ENCODE measurements around the gene ENTR1. TPM values are rescaled to one million over a fixed set of nuclear protein-coding genes. Genes with fewer than 3 reads are reported as not detected.
A peak's percentile ranks its signal among the peaks of the same experiment; 100 is the strongest.

The ENTR1 gene
- total and polyA plus RNA-seq, 10 of the 15 experiments (the other 5 are each of a cell fraction or from before 2014, with no cell fraction given): 8.2 to 96.4 (median 41.1) TPM

DNA sequence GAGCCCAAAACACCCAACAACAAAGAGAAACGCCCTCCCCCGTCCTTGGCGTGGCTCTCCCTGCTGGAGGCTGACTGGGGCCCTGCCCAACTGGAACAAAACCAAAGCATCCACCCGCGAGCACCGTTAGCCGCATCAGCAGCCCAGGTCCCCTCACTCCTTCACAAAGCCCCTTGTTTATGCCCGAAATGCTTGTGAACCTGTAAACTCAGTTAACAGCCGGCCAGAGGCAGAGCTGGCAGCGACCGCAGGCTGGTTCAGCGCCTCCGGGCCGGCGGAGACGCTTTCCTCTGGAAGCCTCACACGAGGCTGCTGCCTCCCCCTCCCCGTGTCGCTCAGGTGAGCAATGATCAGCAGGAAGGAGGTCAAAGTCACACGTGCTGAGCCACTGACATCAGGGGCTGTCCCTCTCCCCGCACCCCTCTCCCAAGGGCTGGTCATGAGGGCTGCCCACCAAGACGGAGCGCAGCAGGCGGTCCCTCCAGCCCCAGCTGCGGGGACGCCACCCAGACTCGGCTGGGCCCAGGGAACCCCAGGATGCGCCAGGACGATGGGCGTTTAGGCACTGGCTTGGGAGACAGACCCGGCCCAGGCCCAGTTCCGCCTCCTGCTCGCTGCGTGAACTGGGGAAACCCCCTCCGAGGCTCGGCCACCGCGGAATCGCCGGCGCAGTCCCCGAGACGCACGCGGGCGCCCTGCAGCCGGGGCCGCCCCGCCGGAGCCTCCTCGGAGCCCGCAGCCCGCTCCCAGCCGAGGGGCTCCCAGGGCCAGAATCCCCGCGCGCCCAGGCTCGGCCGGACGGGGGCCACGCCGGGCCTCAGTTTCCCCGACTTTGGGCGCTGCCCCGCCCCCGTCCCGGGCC lies 11.0 kb downstream of the ENTR1 start (continued):
- TF ChIP-seq, protein P1, sequence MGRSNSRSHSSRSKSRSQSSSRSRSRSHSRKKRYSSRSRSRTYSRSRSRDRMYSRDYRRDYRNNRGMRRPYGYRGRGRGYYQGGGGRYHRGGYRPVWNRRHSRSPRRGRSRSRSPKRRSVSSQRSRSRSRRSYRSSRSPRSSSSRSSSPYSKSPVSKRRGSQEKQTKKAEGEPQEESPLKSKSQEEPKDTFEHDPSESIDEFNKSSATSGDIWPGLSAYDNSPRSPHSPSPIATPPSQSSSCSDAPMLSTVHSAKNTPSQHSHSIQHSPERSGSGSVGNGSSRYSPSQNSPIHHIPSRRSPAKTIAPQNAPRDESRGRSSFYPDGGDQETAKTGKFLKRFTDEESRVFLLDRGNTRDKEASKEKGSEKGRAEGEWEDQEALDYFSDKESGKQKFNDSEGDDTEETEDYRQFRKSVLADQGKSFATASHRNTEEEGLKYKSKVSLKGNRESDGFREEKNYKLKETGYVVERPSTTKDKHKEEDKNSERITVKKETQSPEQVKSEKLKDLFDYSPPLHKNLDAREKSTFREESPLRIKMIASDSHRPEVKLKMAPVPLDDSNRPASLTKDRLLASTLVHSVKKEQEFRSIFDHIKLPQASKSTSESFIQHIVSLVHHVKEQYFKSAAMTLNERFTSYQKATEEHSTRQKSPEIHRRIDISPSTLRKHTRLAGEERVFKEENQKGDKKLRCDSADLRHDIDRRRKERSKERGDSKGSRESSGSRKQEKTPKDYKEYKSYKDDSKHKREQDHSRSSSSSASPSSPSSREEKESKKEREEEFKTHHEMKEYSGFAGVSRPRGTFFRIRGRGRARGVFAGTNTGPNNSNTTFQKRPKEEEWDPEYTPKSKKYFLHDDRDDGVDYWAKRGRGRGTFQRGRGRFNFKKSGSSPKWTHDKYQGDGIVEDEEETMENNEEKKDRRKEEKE (IDR thresholded peaks at IDR 0.05): 0 out of 2 replicates have a peak, but pooled peaks have one; percentile 9
- TF ChIP-seq, protein P2, sequence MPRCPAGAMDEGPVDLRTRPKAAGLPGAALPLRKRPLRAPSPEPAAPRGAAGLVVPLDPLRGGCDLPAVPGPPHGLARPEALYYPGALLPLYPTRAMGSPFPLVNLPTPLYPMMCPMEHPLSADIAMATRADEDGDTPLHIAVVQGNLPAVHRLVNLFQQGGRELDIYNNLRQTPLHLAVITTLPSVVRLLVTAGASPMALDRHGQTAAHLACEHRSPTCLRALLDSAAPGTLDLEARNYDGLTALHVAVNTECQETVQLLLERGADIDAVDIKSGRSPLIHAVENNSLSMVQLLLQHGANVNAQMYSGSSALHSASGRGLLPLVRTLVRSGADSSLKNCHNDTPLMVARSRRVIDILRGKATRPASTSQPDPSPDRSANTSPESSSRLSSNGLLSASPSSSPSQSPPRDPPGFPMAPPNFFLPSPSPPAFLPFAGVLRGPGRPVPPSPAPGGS (IDR thresholded peaks at IDR 0.05; ENCODE audit: borderline replicate concordance, insufficient read depth, low read depth, low read length, poor library complexity, severe bottlenecking): peak; percentile 34
- TF ChIP-seq SREBF2 (IDR thresholded peaks at IDR 0.05; ENCODE audit: low read length): no peak
- no peak; the same call in 1 of the 2 replicates for TF ChIP-seq POLR2AphosphoS5 (IDR thresholded peaks at IDR 0.05; ENCODE audit: low read length)

DNA sequence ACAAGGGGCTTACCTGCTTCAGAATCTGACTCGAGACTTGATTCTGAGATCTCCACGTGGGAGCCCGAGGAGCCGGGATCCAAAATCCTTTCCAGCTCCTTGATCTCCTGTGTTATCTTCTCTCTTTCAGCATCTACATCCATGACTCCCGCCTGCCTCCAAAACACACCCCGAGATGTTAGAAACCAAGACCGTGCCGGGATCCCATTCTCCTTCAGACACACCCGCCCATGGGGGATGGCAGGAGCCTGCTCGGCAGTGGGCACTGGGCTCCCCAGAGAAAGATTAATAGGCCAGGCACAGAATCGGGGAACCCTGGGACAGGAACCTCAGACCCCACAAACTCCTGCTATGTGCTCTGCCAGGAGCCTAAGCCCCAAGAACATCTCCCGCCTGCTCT lies 12.1 kb downstream of the ENTR1 start:
- Histone ChIP-seq H3K4me2 (ENCODE audit: control insufficient read depth, insufficient read depth) (peak overlapping the region; percentile 92), H3K27ac (ENCODE audit: control insufficient read depth, insufficient read depth) (no peak overlapping the region), H3K4me3 (peak overlapping the region; percentile 96), H2AFZ (ENCODE audit: control insufficient read depth, low read depth, low read length) (no peak overlapping the region), H3K27me3 (replicated peaks in 1 of 2; ENCODE audit: control insufficient read depth in 2 of 2, insufficient read depth in 2 of 2, low read length in 1 of 2) (no peaks in the 10 kb centered on the region), H3K79me2 (ENCODE audit: control insufficient read depth, insufficient read depth, low read length) (peaks cover 26% of the 10 kb centered on the region), H3K9me3 (replicated peaks; ENCODE audit: control insufficient read depth, insufficient read depth, low read length) (no peaks in the 10 kb centered on the region), H3K4me1 (ENCODE audit: control insufficient read depth, insufficient read depth, low read length) (peaks cover 13% of the 10 kb centered on the region), H3K36me3 (ENCODE audit: control insufficient read depth in 2 of 2, insufficient read depth in 2 of 2, low read length in 1 of 2) (peaks cover 24% of the 10 kb centered on the region in 2 experiments), H3K9ac (ENCODE audit: control insufficient read depth, insufficient read depth, low read length) (peak overlapping the region; percentile 82), H4K20me1 (ENCODE audit: control insufficient read depth, insufficient read depth) (no peaks in the 10 kb centered on the region)
- no peak for ATAC-seq
- DNase-seq (ENCODE audit: low read depth, low spot score): no peak
- ChIA-PET RAD21 (ENCODE audit: unreplicated experiment) (no interaction called here), CTCF (no interaction called here), POLR2A (interaction anchor here (1.1 kb wide), 1 partner anchor 14 kb away, joined by 3 read pairs; no protein-coding TSS in a partner anchor), SMC1A (ENCODE audit: uncharacterized antibody, unreplicated experiment) (no interaction called here)
- WGBS (ENCODE audit: insufficient coverage, insufficient replicate concordance, low lambda C conversion rate, missing lambda C conversion rate): 86% methylated on average over 12 of the region's 12 CpGs
- no peak for FAIRE-seq
- in situ Hi-C loops (cut with MboI): loop anchor here (5.0 kb wide), 1 partner anchor 61 kb away; no protein-coding TSS in a partner anchor
- intact Hi-C loops (cut with micrococcal nuclease; ENCODE audit: unreplicated experiment): no loop called here
- no TSS peak for BruUV-seq (replicated peaks)
- no peak for TF ChIP-seq MEF2A (IDR thresholded peaks at IDR 0.05; ENCODE audit: insufficient read depth, low read depth, low read length)
- no peak for TF ChIP-seq BHLHE40 (IDR thresholded peaks at IDR 0.05; ENCODE audit: borderline replicate concordance in 1 of 2, low read depth in 2 of 2, low read length in 1 of 2)
- no peak for TF ChIP-seq NR2F1 (conservative IDR thresholded peaks at IDR 0.05)
- TF ChIP-seq TBL1XR1 (IDR thresholded peaks at IDR 0.05; ENCODE audit: low read depth, low read length): no peak
- TF ChIP-seq YY1 (IDR thresholded peaks at IDR 0.05; ENCODE audit: low read depth, low read length): no peak
- no peak for TF ChIP-seq SRF (IDR thresholded peaks at IDR 0.05; ENCODE audit: low read depth in 2 of 2, low read length in 2 of 2)
- no peak for TF ChIP-seq TCF12 (IDR thresholded peaks at IDR 0.05; ENCODE audit: low read depth, low read length)
- TF ChIP-seq IKZF2 (IDR thresholded peaks at IDR 0.05): no peak
- TF ChIP-seq BCL11A (IDR thresholded peaks at IDR 0.05; ENCODE audit: low read depth, low read length): no peak
- TF ChIP-seq, protein P3, sequence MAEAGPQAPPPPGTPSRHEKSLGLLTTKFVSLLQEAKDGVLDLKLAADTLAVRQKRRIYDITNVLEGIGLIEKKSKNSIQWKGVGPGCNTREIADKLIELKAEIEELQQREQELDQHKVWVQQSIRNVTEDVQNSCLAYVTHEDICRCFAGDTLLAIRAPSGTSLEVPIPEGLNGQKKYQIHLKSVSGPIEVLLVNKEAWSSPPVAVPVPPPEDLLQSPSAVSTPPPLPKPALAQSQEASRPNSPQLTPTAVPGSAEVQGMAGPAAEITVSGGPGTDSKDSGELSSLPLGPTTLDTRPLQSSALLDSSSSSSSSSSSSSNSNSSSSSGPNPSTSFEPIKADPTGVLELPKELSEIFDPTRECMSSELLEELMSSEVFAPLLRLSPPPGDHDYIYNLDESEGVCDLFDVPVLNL (IDR thresholded peaks at IDR 0.05; ENCODE audit: low read depth, low read length): no peak
- TF ChIP-seq NFYB (IDR thresholded peaks at IDR 0.05; ENCODE audit: insufficient read depth, low read depth, low read length): no peak
- no peak for TF ChIP-seq MYC (IDR thresholded peaks at IDR 0.05; ENCODE audit: insufficient read depth, insufficient read length, insufficient replicate concordance, low read length, severe bottlenecking)

Data from GM12878 (cell line).